Measurements from ENCODE around the gene KCNK4.

DNA sequence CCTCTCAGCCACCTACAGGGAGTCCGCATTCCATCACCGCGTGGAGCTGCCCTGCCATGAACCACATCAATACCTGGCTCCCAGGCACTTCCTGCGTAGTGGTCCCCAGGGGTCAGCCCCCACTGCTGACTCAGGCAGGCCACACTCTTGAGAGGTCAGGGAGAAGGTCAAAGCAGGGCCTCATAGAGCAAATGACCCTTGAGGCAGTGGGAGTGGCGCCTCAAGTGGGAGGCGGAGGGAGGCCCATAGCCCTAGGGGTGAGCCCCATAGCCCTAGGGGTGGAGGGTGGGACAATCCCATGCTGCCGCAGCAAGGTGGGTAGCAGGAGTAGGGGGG lies 31.8 kb downstream of the KCNK4 start:
- TF ChIP-seq, protein P1, sequence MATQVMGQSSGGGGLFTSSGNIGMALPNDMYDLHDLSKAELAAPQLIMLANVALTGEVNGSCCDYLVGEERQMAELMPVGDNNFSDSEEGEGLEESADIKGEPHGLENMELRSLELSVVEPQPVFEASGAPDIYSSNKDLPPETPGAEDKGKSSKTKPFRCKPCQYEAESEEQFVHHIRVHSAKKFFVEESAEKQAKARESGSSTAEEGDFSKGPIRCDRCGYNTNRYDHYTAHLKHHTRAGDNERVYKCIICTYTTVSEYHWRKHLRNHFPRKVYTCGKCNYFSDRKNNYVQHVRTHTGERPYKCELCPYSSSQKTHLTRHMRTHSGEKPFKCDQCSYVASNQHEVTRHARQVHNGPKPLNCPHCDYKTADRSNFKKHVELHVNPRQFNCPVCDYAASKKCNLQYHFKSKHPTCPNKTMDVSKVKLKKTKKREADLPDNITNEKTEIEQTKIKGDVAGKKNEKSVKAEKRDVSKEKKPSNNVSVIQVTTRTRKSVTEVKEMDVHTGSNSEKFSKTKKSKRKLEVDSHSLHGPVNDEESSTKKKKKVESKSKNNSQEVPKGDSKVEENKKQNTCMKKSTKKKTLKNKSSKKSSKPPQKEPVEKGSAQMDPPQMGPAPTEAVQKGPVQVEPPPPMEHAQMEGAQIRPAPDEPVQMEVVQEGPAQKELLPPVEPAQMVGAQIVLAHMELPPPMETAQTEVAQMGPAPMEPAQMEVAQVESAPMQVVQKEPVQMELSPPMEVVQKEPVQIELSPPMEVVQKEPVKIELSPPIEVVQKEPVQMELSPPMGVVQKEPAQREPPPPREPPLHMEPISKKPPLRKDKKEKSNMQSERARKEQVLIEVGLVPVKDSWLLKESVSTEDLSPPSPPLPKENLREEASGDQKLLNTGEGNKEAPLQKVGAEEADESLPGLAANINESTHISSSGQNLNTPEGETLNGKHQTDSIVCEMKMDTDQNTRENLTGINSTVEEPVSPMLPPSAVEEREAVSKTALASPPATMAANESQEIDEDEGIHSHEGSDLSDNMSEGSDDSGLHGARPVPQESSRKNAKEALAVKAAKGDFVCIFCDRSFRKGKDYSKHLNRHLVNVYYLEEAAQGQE (IDR thresholded peaks at IDR 0.05; ENCODE audit: insufficient read depth in 1 of 2, low read depth in 2 of 2, low read length in 2 of 2): no peak
- TF ChIP-seq TAF1 (IDR thresholded peaks at IDR 0.05; ENCODE audit: borderline replicate concordance, insufficient read depth, low read length): no peak
- TF ChIP-seq SIN3A (IDR thresholded peaks at IDR 0.05; ENCODE audit: borderline replicate concordance, insufficient read depth, low read length): no peak
- no peak for TF ChIP-seq POLR2AphosphoS5 (IDR thresholded peaks at IDR 0.05; ENCODE audit: low read depth, low read length)

All from PFSK-1 (cell line).